ENCODE data around the gene PLEKHA5. TPM values are rescaled to one million over a fixed set of nuclear protein-coding genes. Genes with fewer than 3 reads are reported as not detected.
"Not testable (repeated sequence)": the region's sequence is repeated elsewhere in the genome, so short reads cannot be mapped to it uniquely, and the experiment has no call there.

PLEKHA5 gene
- total RNA-seq, 1 donor from 2014 or later: 2.0 TPM

GRCh38 chr12:19165451-19165850 lies 35.9 kb downstream of the PLEKHA5 start:
- Mint-ChIP-seq H3K4me1 (ENCODE audit: low read depth) (no peaks in the 10 kb centered on the region), H3K27ac (no peak overlapping the region), H3K9me3 (no peaks in the 10 kb centered on the region), H3K27me3 (ENCODE audit: insufficient read depth) (peaks cover 5% of the 10 kb centered on the region), H3K36me3 (ENCODE audit: low read depth) (no peaks in the 10 kb centered on the region), H3K4me3 (no peak overlapping the region)
- intact Hi-C loops (cut with micrococcal nuclease): no loop called here
- no peak for DNase-seq (ENCODE audit: low spot score)

DNA sequence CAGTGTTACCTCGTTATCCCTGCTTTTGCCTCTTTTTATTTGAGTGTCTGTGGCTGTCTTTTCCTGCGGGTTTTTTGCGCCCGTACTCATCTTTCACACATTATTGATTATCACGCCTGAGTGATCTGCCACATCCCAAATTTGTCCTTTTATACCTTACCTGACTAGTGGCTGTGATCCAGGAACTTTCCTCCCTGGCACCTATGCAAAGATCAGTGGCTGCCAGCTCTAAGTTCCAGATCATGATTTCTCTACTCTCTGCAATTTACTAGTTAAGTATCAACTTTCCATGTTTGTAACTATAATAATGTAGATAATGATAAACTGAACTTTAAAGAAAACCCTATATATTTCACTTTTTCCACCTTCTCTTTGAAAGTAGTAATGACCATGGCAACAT lies 36.9 kb downstream of the PLEKHA5 start:
- H3K4me3 Mint-ChIP-seq: no peak overlapping the region
- intact Hi-C loops (cut with micrococcal nuclease): no loop called here
- no peaks in the 10 kb centered on the region for H3K4me1 Mint-ChIP-seq (ENCODE audit: low read depth)
- no peaks in the 10 kb centered on the region for H3K36me3 Mint-ChIP-seq (ENCODE audit: low read depth)
- H3K9me3 Mint-ChIP-seq: no peaks in the 10 kb centered on the region
- DNase-seq (ENCODE audit: low spot score): no peak
- no peak overlapping the region for H3K27ac Mint-ChIP-seq
- H3K27me3 Mint-ChIP-seq (ENCODE audit: insufficient read depth): peaks cover 5% of the 10 kb centered on the region

- Mint-ChIP-seq H3K4me3 (no peak overlapping the region), H3K9me3 (no peaks in the 10 kb centered on the region), H3K27me3 (ENCODE audit: insufficient read depth) (peaks cover 5% of the 10 kb centered on the region), H3K4me1 (ENCODE audit: low read depth) (no peaks in the 10 kb centered on the region), H3K27ac (no peak overlapping the region), H3K36me3 (ENCODE audit: low read depth) (no peaks in the 10 kb centered on the region)
- intact Hi-C loops (cut with micrococcal nuclease): no loop called here
- DNase-seq (ENCODE audit: low spot score): no peak
Measured at GRCh38 chr12:19166956-19167355, 37.4 kb downstream of the PLEKHA5 start.

- peaks cover 5% of the 10 kb centered on the region for H3K27me3 Mint-ChIP-seq (ENCODE audit: insufficient read depth)
- H3K27ac Mint-ChIP-seq: no peak overlapping the region
Measured at GRCh38 chr12:19167708-19168107, 38.2 kb downstream of the PLEKHA5 start.

DNA sequence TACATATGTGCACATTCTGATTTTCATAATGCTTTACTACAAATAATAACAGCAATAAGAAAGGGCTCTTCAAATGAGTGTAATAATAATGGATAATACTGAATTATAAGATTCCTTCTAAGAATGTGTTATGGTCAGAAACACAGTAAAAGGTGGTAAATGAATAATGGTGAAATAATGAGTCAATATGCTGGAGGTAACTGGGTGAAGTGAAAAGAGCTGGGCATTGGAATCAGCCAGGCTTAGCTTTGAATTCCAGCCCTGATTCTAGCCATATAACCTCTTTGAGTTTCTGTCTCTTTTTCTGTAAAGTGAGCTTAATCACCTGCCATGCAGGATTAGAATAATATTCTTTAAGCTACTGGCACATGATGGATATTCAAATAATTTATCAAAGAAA lies 39.1 kb downstream of the PLEKHA5 start:
- intact Hi-C loops (cut with micrococcal nuclease): no loop called here
- H3K9me3 Mint-ChIP-seq: no peaks in the 10 kb centered on the region
- H3K4me3 Mint-ChIP-seq: no peak overlapping the region
- no peaks in the 10 kb centered on the region for H3K4me1 Mint-ChIP-seq (ENCODE audit: low read depth)
- no peak for DNase-seq (ENCODE audit: low spot score)
- H3K27ac Mint-ChIP-seq: no peak overlapping the region
- H3K27me3 Mint-ChIP-seq (ENCODE audit: insufficient read depth): peaks cover 5% of the 10 kb centered on the region
- no peaks in the 10 kb centered on the region for H3K36me3 Mint-ChIP-seq (ENCODE audit: low read depth)

More at GRCh38 chr12:19167708-19168107, 38.2 kb downstream of the PLEKHA5 start:
- Mint-ChIP-seq H3K4me1 (ENCODE audit: low read depth) (no peaks in the 10 kb centered on the region), H3K9me3 (no peaks in the 10 kb centered on the region), H3K36me3 (ENCODE audit: low read depth) (no peaks in the 10 kb centered on the region), H3K4me3 (no peak overlapping the region)
- intact Hi-C loops (cut with micrococcal nuclease): no loop called here
- DNase-seq (ENCODE audit: low spot score): no peak

DNA sequence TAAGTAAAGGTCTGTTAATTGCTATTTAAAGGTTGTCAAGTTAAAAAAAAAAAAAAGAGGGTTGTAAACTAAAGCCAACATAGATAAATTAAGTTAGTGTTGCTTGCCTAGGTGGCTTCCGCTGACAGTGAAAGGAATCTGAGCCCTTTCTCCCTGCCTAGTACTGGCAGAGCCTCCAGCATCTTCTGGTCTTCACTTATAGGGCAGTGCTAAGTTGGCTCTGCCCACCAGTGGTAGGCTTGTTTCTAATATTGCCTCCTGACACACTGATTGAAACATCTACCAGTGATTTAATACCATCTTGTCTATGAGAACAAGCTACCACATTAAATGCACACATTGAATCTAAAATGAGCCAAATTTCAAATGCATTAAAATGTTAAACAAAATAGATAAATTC lies 39.7 kb downstream of the PLEKHA5 start:
- intact Hi-C loops (cut with micrococcal nuclease): no loop called here
- no peaks in the 10 kb centered on the region for H3K4me1 Mint-ChIP-seq (ENCODE audit: low read depth)
- no peak overlapping the region for H3K27ac Mint-ChIP-seq
- peaks cover 5% of the 10 kb centered on the region for H3K27me3 Mint-ChIP-seq (ENCODE audit: insufficient read depth)
- H3K4me3 Mint-ChIP-seq: no peak overlapping the region
- no peaks in the 10 kb centered on the region for H3K9me3 Mint-ChIP-seq
- DNase-seq (ENCODE audit: low spot score): no peak
- no peaks in the 10 kb centered on the region for H3K36me3 Mint-ChIP-seq (ENCODE audit: low read depth)

DNA sequence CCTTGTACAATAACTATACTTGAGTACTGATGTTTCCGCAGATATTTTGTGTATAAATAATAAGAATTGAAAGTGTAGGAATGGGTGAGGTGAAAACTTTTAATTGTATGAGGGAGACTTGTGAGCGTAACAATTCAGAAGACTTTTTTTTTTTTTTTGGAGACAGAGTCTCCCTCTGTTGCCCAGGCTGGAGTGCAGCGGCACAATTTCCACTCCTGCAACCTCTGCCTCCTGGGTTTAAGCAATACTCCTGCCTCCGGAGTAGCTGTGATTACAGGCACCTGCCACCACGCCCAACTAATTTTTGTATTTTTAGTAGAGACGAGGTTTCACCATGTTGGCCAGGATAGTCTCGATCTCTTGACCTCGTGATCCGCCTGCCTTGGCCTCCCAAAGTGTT lies 40.8 kb downstream of the PLEKHA5 start:
- intact Hi-C loops (cut with micrococcal nuclease); H3K4me3 Mint-ChIP-seq: not testable (repeated sequence)

DNA sequence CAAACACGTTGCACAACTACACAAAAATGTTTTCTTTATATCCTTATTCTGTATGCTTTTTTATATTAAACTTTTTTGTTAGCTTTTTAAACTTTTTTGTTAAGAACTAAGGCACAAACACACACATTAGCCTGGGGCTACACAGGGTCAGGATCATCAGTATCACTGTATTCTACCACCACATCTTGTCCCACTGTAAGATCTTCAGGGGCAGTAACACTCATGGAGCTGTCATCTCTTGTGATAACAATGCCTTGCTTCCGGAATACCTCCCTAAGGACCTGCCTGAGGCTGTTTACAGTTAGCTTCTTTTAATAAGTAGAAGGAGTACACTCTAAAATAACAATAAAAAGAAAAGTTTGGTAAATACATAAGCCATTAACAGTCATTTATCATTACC lies 42.2 kb downstream of the PLEKHA5 start:
- Mint-ChIP-seq H3K36me3 (ENCODE audit: low read depth) (no peaks in the 10 kb centered on the region), H3K9me3 (no peaks in the 10 kb centered on the region), H3K27ac (no peak overlapping the region), H3K27me3 (ENCODE audit: insufficient read depth) (no peaks in the 10 kb centered on the region), H3K4me1 (ENCODE audit: low read depth) (no peaks in the 10 kb centered on the region), H3K4me3 (no peak overlapping the region)
- intact Hi-C loops (cut with micrococcal nuclease): no loop called here
- no peak for DNase-seq (ENCODE audit: low spot score)

More for the DNA sequence above, 40.8 kb downstream of the PLEKHA5 start:
- not testable (repeated sequence) for H3K27ac Mint-ChIP-seq; H3K27me3 Mint-ChIP-seq (ENCODE audit: insufficient read depth); DNase-seq (ENCODE audit: low spot score); H3K9me3 Mint-ChIP-seq; H3K36me3 Mint-ChIP-seq (ENCODE audit: low read depth); H3K4me1 Mint-ChIP-seq (ENCODE audit: low read depth)

GRCh38 chr12:19177754-19178153 lies 48.2 kb downstream of the PLEKHA5 start:
- intact Hi-C loops (cut with micrococcal nuclease): no loop called here
- Mint-ChIP-seq H3K4me1 (ENCODE audit: low read depth) (no peaks in the 10 kb centered on the region), H3K27me3 (ENCODE audit: insufficient read depth) (peaks cover 2% of the 10 kb centered on the region), H3K27ac (no peak overlapping the region), H3K36me3 (ENCODE audit: low read depth) (no peaks in the 10 kb centered on the region), H3K9me3 (no peaks in the 10 kb centered on the region), H3K4me3 (no peak overlapping the region)
- DNase-seq (ENCODE audit: low spot score): no peak

DNA sequence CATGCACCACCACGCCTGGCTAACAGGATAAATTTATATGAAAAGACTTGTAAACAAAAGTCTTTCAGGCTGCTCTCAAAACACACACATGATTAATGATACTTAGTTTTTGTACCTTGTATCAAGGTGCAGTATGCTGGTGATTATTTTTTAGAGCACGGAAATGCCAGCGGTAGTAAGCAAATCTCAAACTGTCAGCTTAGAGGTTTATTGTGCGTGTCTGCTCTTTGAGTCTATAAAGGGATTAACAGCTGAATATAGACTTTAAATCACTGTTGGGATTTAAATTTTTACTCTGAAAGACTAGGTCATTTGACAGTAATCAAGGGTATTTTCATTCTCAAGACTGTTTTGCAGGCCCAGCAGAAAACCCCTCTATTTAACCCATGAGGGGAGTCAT lies 50.5 kb downstream of the PLEKHA5 start:
- Mint-ChIP-seq H3K4me1 (ENCODE audit: low read depth) (no peaks in the 10 kb centered on the region), H3K4me3 (no peak overlapping the region), H3K27ac (no peak overlapping the region), H3K9me3 (no peaks in the 10 kb centered on the region), H3K27me3 (ENCODE audit: insufficient read depth) (peaks cover 2% of the 10 kb centered on the region), H3K36me3 (ENCODE audit: low read depth) (no peaks in the 10 kb centered on the region)
- intact Hi-C loops (cut with micrococcal nuclease): no loop called here
- DNase-seq (ENCODE audit: low spot score): no peak

DNA sequence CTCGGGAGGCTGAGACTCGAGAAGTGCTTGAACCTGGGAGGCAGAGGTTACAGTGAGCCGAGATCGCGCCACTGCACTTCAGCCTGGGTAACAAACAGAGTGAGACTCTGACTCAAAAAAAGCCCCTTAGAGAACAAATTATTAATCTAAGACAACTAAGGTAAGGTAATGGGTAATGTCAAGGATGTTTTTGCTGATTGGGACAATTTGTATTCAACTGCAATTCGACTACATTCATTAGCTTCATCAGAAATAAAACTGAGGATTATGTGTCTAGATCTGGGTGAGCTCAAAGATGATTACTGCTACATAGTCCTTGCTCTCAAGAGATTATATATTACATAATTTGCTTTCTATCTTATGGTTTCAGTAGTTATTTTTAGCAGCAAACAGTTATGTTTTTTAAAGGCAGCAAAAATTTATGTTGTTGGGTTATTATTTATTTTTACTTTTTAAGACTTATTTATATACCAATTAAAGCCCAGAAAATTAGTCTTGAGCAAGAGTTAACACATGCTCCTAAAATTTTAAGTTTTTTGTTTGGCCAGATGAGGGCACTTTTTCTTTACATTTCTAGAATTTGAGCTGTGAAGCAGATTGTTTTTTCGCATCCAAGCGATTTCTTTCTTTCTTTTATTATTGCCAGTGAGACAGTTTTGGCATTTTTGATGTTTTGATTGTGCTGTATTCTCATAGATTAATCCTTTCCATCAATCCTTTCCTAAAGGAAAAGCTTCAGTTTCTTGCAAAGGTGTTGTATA lies 52.3 kb downstream of the PLEKHA5 start:
- Mint-ChIP-seq H3K4me3 (no peak overlapping the region), H3K4me1 (ENCODE audit: low read depth) (no peaks in the 10 kb centered on the region), H3K36me3 (ENCODE audit: low read depth) (no peaks in the 10 kb centered on the region), H3K9me3 (no peaks in the 10 kb centered on the region), H3K27ac (no peak overlapping the region), H3K27me3 (ENCODE audit: insufficient read depth) (peaks cover 2% of the 10 kb centered on the region)
- DNase-seq (ENCODE audit: low spot score): no peak
- intact Hi-C loops (cut with micrococcal nuclease): no loop called here

- H3K27me3 Mint-ChIP-seq (ENCODE audit: insufficient read depth): peaks cover 2% of the 10 kb centered on the region
- no peaks in the 10 kb centered on the region for H3K36me3 Mint-ChIP-seq (ENCODE audit: low read depth)
- no peak for DNase-seq (ENCODE audit: low spot score)
- H3K9me3 Mint-ChIP-seq: no peaks in the 10 kb centered on the region
- no peak overlapping the region for H3K27ac Mint-ChIP-seq
- no peaks in the 10 kb centered on the region for H3K4me1 Mint-ChIP-seq (ENCODE audit: low read depth)
- H3K4me3 Mint-ChIP-seq: no peak overlapping the region
- intact Hi-C loops (cut with micrococcal nuclease): no loop called here
Measured at GRCh38 chr12:19183121-19183838, 53.7 kb downstream of the PLEKHA5 start.

- intact Hi-C loops (cut with micrococcal nuclease): no loop called here
- Mint-ChIP-seq H3K27ac (no peak overlapping the region), H3K4me3 (no peak overlapping the region), H3K9me3 (no peaks in the 10 kb centered on the region), H3K27me3 (ENCODE audit: insufficient read depth) (peaks cover 2% of the 10 kb centered on the region), H3K36me3 (ENCODE audit: low read depth) (no peaks in the 10 kb centered on the region), H3K4me1 (ENCODE audit: low read depth) (no peaks in the 10 kb centered on the region)
- no peak for DNase-seq (ENCODE audit: low spot score)
Measured at GRCh38 chr12:19185262-19185929, 55.9 kb downstream of the PLEKHA5 start.

All from activated T-helper 1 cell treated with anti-CD3 and anti-CD28 coated beads, Interleukin-12 subunit alpha, Interleukin-12 subunit beta, Interleukin-2, Interleukin-4 antibody, amounts not matched to agents 30 ng/mL and 10 ng/mL and 1 ng/mL, durations not matched to agents 14 hours and 24 hours and 36 hours (primary cell).